Right ventricle myocardium inferior (tissue), 1 donor: ENCODE measurements around the gene KRT13. TPM values are rescaled to one million over a fixed set of nuclear protein-coding genes. Genes with fewer than 3 reads are reported as not detected.
A peak's percentile ranks its signal among the peaks of the same experiment; 100 is the strongest.

Experiments
- ATAC-seq: fragments of 200-7000 bp; cut with Tn5 transposase; one replicate; pipeline ENCODE4 v1.9.1; 2020; ENCODE audit warnings: mild to moderate bottlenecking, moderate library complexity
- DNase-seq: peaks from one replicate; pipeline ENCODE4 v3.0.0; 2021; ENCODE audit errors: missing footprints
- intact Hi-C: fragments of 100-400 bp; cut with DNase I; formaldehyde crosslinking; loops from one replicate; pipeline ENCODE4 v1.11.0; 2022
- total RNA-seq: library from RNA; stranded (reverse); fragmentation: NEBNext Ultra II Directional; extraction: Animal tissue kit (Norgen Biotek cat#: 25700); gene quantifications from one replicate; pipeline ENCODE4 v1.2.1, GENCODE V29; 2021
- donor health status: DM: no; HTN: yes; CAD: no; lungs with severe emphysema.

The KRT13 gene
- total RNA-seq, 1 donor from 2014 or later, result not detected

- ATAC-seq, result no peak
- intact Hi-C loops, result no loop called here
- DNase-seq, result no peak
These were observed 34.7 kb upstream of the KRT13 start for GRCh38 chr17:41539979-41540701.

GRCh38 chr17:41539071-41539492, 33.7 kb upstream of the KRT13 start:
- intact Hi-C loops, result no loop called here
- no peak for DNase-seq
- no peak for ATAC-seq

- ATAC-seq, result no peak
- no peak for DNase-seq
- intact Hi-C loops, result no loop called here
These were observed 33.2 kb upstream of the KRT13 start for GRCh38 chr17:41538565-41538991.

- ATAC-seq (no peak), DNase-seq (no peak)
These were observed 32.6 kb upstream of the KRT13 start for GRCh38 chr17:41537990-41538389.

GRCh38 chr17:41537614-41537954, 32.2 kb upstream of the KRT13 start:
- no peak for ATAC-seq
- no peak for DNase-seq
- intact Hi-C loops, result no loop called here

More at GRCh38 chr17:41537990-41538389, 32.6 kb upstream of the KRT13 start:
- intact Hi-C loops, result no loop called here

- intact Hi-C loops, result no loop called here
- ATAC-seq (no peak), DNase-seq (no peak)
These were observed 31.6 kb upstream of the KRT13 start for GRCh38 chr17:41536741-41537613.

GRCh38 chr17:41535764-41536481, 30.5 kb upstream of the KRT13 start:
- no peak for DNase-seq
- no peak for ATAC-seq
- intact Hi-C loops, result no loop called here

- ATAC-seq (no peak), DNase-seq (no peak)
- intact Hi-C loops, result no loop called here
These were observed 29.6 kb upstream of the KRT13 start for GRCh38 chr17:41534899-41535546.

- no peak for ATAC-seq
- intact Hi-C loops, result no loop called here
- no peak for DNase-seq
These were observed 28.2 kb upstream of the KRT13 start for GRCh38 chr17:41533613-41534012.

- no peak for ATAC-seq
- intact Hi-C loops, result no loop called here
These were observed 27.6 kb upstream of the KRT13 start for GRCh38 chr17:41532947-41533570.

GRCh38 chr17:41531993-41532392, 26.6 kb upstream of the KRT13 start:
- intact Hi-C loops, result no loop called here
- no peak for ATAC-seq
- DNase-seq, result no peak

More at GRCh38 chr17:41532947-41533570, 27.6 kb upstream of the KRT13 start:
- no peak for DNase-seq

GRCh38 chr17:41530062-41531048, 24.9 kb upstream of the KRT13 start:
- intact Hi-C loops, result no loop called here
- no peak for ATAC-seq
- DNase-seq, result no peak

GRCh38 chr17:41529491-41529915, 24.1 kb upstream of the KRT13 start:
- ATAC-seq, result no peak
- intact Hi-C loops, result no loop called here
- DNase-seq, result no peak

- no peak for DNase-seq
- ATAC-seq, result no peak
- intact Hi-C loops, result no loop called here
These were observed 23.5 kb upstream of the KRT13 start for GRCh38 chr17:41528959-41529353.

GRCh38 chr17:41527063-41528023, 21.9 kb upstream of the KRT13 start:
- ATAC-seq (peak; percentile 14), DNase-seq (no peak)
- intact Hi-C loops, result no loop called here

- DNase-seq, result no peak
- ATAC-seq, result no peak
- intact Hi-C loops, result no loop called here
These were observed 18.8 kb upstream of the KRT13 start for GRCh38 chr17:41524261-41524660.
